ENCODE measurements around the gene RABGAP1.
"Not testable (repeated sequence)": the region's sequence is repeated elsewhere in the genome, so short reads cannot be mapped to it uniquely, and the experiment has no call there.

The RABGAP1 gene

GRCh38 chr9:122940749-122941581, at the start of gene RABGAP1:
TSS of gene RABGAP1 (plus strand) at chr9:122941020. CDS start at chr9:122957060, 16,040 bp downstream.
- peak; percentile 100 for DNase-seq (ENCODE audit: low spot score)

- no peak for DNase-seq (ENCODE audit: low spot score)
Measured at GRCh38 chr9:122897969-122898368, 42.9 kb upstream of the RABGAP1 start.

GRCh38 chr9:122900791-122901190, 40.0 kb upstream of the RABGAP1 start:
- DNase-seq (ENCODE audit: low spot score), result no peak

- DNase-seq (ENCODE audit: low spot score), result peak; percentile 31
Measured at GRCh38 chr9:122904466-122904822, 36.4 kb upstream of the RABGAP1 start.

- peak; percentile 99 for DNase-seq (ENCODE audit: low spot score)
Measured at GRCh38 chr9:122904823-122905710, 35.8 kb upstream of the RABGAP1 start, which contains the start of gene RC3H2. TSS of gene RC3H2 (minus strand) at chr9:122905359. CDS start at chr9:122897509, 7,850 bp downstream.

GRCh38 chr9:122906122-122906521, 34.7 kb upstream of the RABGAP1 start:
- DNase-seq (ENCODE audit: low spot score), result not testable (repeated sequence)

- no peak for DNase-seq (ENCODE audit: low spot score)
Measured at GRCh38 chr9:122912671-122912963, 28.2 kb upstream of the RABGAP1 start.

- peak; percentile 79 for DNase-seq (ENCODE audit: low spot score)
Measured at GRCh38 chr9:122912964-122913673, 27.7 kb upstream of the RABGAP1 start, which contains the start of gene ZBTB6. TSS of gene ZBTB6 (minus strand) at chr9:122913323. CDS start at chr9:122912072, 1,251 bp downstream.

- no peak for DNase-seq (ENCODE audit: low spot score)
Measured at GRCh38 chr9:122918310-122918709, 22.5 kb upstream of the RABGAP1 start.

- no peak for DNase-seq (ENCODE audit: low spot score)
Measured at GRCh38 chr9:122922713-122923112, 18.1 kb upstream of the RABGAP1 start.

GRCh38 chr9:122923947-122924346, 16.9 kb upstream of the RABGAP1 start:
- DNase-seq (ENCODE audit: low spot score), result no peak

GRCh38 chr9:122929796-122930354, 10.9 kb upstream of the RABGAP1 start:
- no peak for DNase-seq (ENCODE audit: low spot score)

GRCh38 chr9:122930541-122931225, 10.1 kb upstream of the RABGAP1 start:
- no peak for DNase-seq (ENCODE audit: low spot score)

GRCh38 chr9:122931226-122932121, 9.3 kb upstream of the RABGAP1 start, which contains the start of gene ZBTB26:
TSS of gene ZBTB26 (minus strand) at chr9:122931512. CDS start at chr9:122919934, 11,578 bp downstream.
- DNase-seq (ENCODE audit: low spot score), result peak; percentile 96

GRCh38 chr9:122936464-122936863, 4.4 kb upstream of the RABGAP1 start:
- DNase-seq (ENCODE audit: low spot score), result no peak

GRCh38 chr9:122936883-122937282, 3.9 kb upstream of the RABGAP1 start:
- DNase-seq (ENCODE audit: low spot score), result no peak

GRCh38 chr9:122939601-122940000, 1.2 kb upstream of the RABGAP1 start:
- no peak for DNase-seq (ENCODE audit: low spot score)

- peak; percentile 9 for DNase-seq (ENCODE audit: low spot score)
Measured at GRCh38 chr9:122940454-122940748, 419 bp upstream of the RABGAP1 start.

- peak; percentile 33 for DNase-seq (ENCODE audit: low spot score)
Measured at GRCh38 chr9:122941582-122942234, 888 bp downstream of the RABGAP1 start.

Measured in COLO829 (cell line).